OCI-M2 (cell line): ENCODE results near the gene TIMM9.
"Not testable (repeated sequence)": the region's sequence is repeated elsewhere in the genome, so short reads cannot be mapped to it uniquely, and the experiment has no call there.

Experiments used
- DNase-seq: peaks from one replicate; lab custom pipeline; 2025; ENCODE audit not compliant: unreplicated experiment; lab: John Stamatoyannopoulos, UW

Gene TIMM9

GRCh38 chr14:58398895-58399294 is 28.4 kb downstream of the TIMM9 start:
- DNase-seq: no peak

GRCh38 chr14:58398495-58398894 is 28.8 kb downstream of the TIMM9 start:
- no peak for DNase-seq

GRCh38 chr14:58397156-58397555 is 30.2 kb downstream of the TIMM9 start:
- no peak for DNase-seq

- DNase-seq: no peak
These were observed 31.2 kb downstream of the TIMM9 start, which contains the start of gene TOMM20L for GRCh38 chr14:58395812-58396788. Gene TOMM20L, plus strand, starts transcription at chr14:58395930. Its CDS starts 28 bp downstream, at chr14:58395958.

- DNase-seq: peak; percentile 41
These were observed 31.8 kb downstream of the TIMM9 start for GRCh38 chr14:58395562-58395811.

- no peak for DNase-seq
These were observed 36.5 kb downstream of the TIMM9 start for GRCh38 chr14:58390830-58391229.

GRCh38 chr14:58376791-58377190 is 50.5 kb downstream of the TIMM9 start:
- DNase-seq: no peak

GRCh38 chr14:58368956-58369355 is 58.4 kb downstream of the TIMM9 start:
- no peak for DNase-seq

GRCh38 chr14:58367296-58367695 is 60.0 kb downstream of the TIMM9 start:
- no peak for DNase-seq

- no peak for DNase-seq
These were observed 63.0 kb downstream of the TIMM9 start for GRCh38 chr14:58364316-58364715.

GRCh38 chr14:58362798-58363412 is 64.4 kb downstream of the TIMM9 start:
- DNase-seq: no peak

- DNase-seq: not testable (repeated sequence)
These were observed 65.1 kb downstream of the TIMM9 start for GRCh38 chr14:58362272-58362671.
